Gastroesophageal sphincter (tissue), 4 donors: Measurements from ENCODE around the gene PHLPP1. TPM values are rescaled to one million over a fixed set of nuclear protein-coding genes. Genes with fewer than 3 reads are reported as not detected.

Experiments used
- ATAC-seq: fragments of 150-250 bp; one replicate; pipeline ENCODE4 v1.9.1; 2016; ENCODE audit warnings: mild to moderate bottlenecking, moderate library complexity
- H3K27ac ChIP-seq, 4 donors: fragments of 200-600 bp; sonication (generic) in 3 of 4; 1 replicate in 3 of 4; 2 replicates in 1 of 4; pipeline ENCODE4 v1.5.1; 2016 to 2019
- H3K27me3 ChIP-seq: fragments of 200-600 bp; sonication (generic); one replicate; pipeline ENCODE4 v1.5.1; 2019
- H3K36me3 ChIP-seq, 2 donors: fragments of 200-600 bp; sonication (generic); one replicate each; pipeline ENCODE4 v1.5.1; 2019; ENCODE audit warnings: control low read depth in 1 of 2
- H3K4me1 ChIP-seq, 3 donors: fragments of 200-600 bp; sonication (generic); 1 replicate in 2 of 3; 2 replicates in 1 of 3; pipeline ENCODE4 v1.5.1; 2016 to 2019; ENCODE audit warnings: control low read depth in 2 of 3
- H3K4me3 ChIP-seq, 2 donors: fragments of 200-600 bp; sonication (generic); one replicate each; pipeline ENCODE4 v1.5.1; 2019; ENCODE audit warnings: mild to moderate bottlenecking in 1 of 2, moderate library complexity in 1 of 2
- H3K9me3 ChIP-seq, 3 donors: fragments of 200-600 bp; sonication (generic); one replicate each; pipeline ENCODE4 v1.5.1; 2017 to 2019; ENCODE audit warnings: control low read depth in 2 of 3
- EP300 ChIP-seq: sonication (generic); formaldehyde crosslinking; IDR thresholded peaks from one replicate; pipeline ENCODE4 v1.6.1; 2017; ENCODE audit warnings: antibody characterized with exemption, mild to moderate bottlenecking
- POLR2A ChIP-seq, 2 donors: fragments of 450-650 bp; IDR thresholded peaks; one replicate each; pipeline ENCODE4 v1.6.1; 2017; ENCODE audit warnings: antibody characterized with exemption in 2 of 2, mild to moderate bottlenecking in 2 of 2, moderate library complexity in 1 of 2
- POLR2AphosphoS5 ChIP-seq: sonication (generic); formaldehyde crosslinking; IDR thresholded peaks from one replicate; pipeline ENCODE4 v1.6.1; 2017; ENCODE audit warnings: antibody characterized with exemption
- WGBS, 2 donors: methylation state at CpG; one replicate each; pipeline ENCODE4 v1.1.5; 2018; ENCODE audit warnings: low coverage in 1 of 2; 5-methylcytosine and 5-hydroxymethylcytosine counted together
- total RNA-seq, 4 donors: library from RNA; depleted of rRNA; stranded (reverse); fragments of >200 nt; gene quantifications; one replicate each; pipeline ENCODE4 v1.1.0, GENCODE V29; 2016
- TF ChIP-seq, protein P1 (sequence below), 4 experiments: fragments of 200-600 bp in 2 of 4; fragments of 450-650 bp in 2 of 4; sonication (generic) in 1 of 4; IDR thresholded peaks; one replicate each; pipeline ENCODE4 v1.5.1; 2017 to 2019; ENCODE audit warnings: antibody characterized with exemption in 4 of 4, mild to moderate bottlenecking in 2 of 4, moderate library complexity in 2 of 4

Gene PHLPP1
- total RNA-seq, 4 donors from 2014 or later: 10.8 to 19.1 (median 16.3) TPM

DNA sequence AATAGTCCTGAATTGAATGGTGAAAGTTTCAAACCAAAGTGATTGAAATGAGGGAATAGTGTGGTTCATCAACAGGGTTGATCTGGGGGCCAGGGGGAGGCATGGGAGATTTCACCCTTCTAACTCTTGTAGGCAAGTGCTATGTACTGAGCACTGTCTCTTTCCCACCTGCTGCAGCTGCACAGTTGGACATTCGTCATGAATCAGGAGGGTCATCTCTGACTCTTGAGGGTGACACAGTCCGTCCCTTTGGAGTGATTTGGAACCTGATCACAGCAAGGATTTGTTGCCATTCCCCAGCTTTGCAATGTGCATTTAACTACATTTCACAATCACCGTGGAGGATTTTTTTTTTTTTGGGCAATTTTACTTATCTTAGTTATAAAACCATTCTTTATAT lies 224.6 kb downstream of the PHLPP1 start:
- ATAC-seq: no peak
- WGBS, 2 donors: 31% methylated on average over 3 of the region's 3 CpGs; no CpG with 5 or more reads in 1 of the 2 donors
- Histone ChIP-seq H3K36me3 (peaks cover 0 to 16% of the 10 kb centered on the region in 2 donors), H3K4me3 (no peak overlapping the region), H3K27ac (peak overlapping the region; percentile 63 to 79 (median 76)), H3K4me1 (peaks cover 9 to 63% (median 11%) of the 10 kb centered on the region in 3 donors), H3K9me3 (no peaks in the 10 kb centered on the region), H3K27me3 (no peaks in the 10 kb centered on the region)
- TF ChIP-seq EP300 (no peak), POLR2AphosphoS5 (no peak), POLR2A (IDR thresholded peaks at IDR 0.05) (no peak)
- TF ChIP-seq, protein P1, sequence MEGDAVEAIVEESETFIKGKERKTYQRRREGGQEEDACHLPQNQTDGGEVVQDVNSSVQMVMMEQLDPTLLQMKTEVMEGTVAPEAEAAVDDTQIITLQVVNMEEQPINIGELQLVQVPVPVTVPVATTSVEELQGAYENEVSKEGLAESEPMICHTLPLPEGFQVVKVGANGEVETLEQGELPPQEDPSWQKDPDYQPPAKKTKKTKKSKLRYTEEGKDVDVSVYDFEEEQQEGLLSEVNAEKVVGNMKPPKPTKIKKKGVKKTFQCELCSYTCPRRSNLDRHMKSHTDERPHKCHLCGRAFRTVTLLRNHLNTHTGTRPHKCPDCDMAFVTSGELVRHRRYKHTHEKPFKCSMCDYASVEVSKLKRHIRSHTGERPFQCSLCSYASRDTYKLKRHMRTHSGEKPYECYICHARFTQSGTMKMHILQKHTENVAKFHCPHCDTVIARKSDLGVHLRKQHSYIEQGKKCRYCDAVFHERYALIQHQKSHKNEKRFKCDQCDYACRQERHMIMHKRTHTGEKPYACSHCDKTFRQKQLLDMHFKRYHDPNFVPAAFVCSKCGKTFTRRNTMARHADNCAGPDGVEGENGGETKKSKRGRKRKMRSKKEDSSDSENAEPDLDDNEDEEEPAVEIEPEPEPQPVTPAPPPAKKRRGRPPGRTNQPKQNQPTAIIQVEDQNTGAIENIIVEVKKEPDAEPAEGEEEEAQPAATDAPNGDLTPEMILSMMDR (IDR thresholded peaks at IDR 0.05): no peak

DNA sequence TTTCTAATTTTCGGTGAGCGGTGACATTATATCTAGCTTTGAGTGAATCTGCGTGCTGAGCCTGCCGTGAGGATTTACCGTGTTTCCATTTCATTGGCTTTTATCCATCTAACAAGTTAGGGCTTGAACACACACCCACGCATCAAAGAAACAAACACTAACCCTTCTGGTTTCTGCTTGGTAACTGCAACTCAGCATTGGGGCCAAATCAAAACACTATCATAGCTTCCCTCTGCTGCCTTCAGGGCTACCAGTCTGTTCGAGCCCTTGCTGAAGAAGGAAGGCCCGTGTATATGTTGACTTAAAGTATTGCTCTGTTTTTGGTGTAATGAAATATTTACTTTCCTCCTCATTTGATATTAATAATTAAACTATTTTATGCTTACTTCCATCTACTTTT lies 227.2 kb downstream of the PHLPP1 start:
- no peaks in the 10 kb centered on the region for H3K27me3 ChIP-seq
- H3K4me1 ChIP-seq: peaks cover 4 to 45% (median 9%) of the 10 kb centered on the region in 3 donors
- H3K36me3 ChIP-seq: peaks cover 0 to 40% of the 10 kb centered on the region in 2 donors
- H3K27ac ChIP-seq: no peak overlapping the region
- 79 to 93% methylated on average over 8 of the region's 8 CpGs for WGBS, 2 donors
- no peak for ATAC-seq
- H3K4me3 ChIP-seq: no peak overlapping the region
- TF ChIP-seq, protein P1 (IDR thresholded peaks at IDR 0.05): no peak
- no peak for TF ChIP-seq POLR2A (IDR thresholded peaks at IDR 0.05)
- no peak for TF ChIP-seq POLR2AphosphoS5
- TF ChIP-seq EP300: no peak
- H3K9me3 ChIP-seq: no peaks in the 10 kb centered on the region

DNA sequence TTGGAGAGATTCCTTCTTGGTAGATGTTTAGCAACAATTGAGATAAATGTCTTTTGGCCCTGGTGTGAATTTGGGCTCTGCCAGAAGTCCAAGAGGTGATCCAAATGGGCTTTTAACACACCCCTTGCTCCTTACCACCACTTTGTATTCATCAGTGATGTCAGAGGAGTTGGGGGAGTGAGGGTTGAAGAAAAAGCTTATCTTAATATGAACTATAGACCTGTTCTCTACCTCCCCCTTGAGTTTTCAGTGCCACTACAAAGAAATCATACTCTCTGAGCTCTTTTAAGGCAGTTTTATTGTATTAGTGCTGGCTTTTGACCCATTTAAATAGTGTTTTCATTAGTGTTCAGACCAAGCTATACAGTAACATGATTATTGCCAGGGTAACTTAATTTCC lies 229.1 kb downstream of the PHLPP1 start:
- no peak overlapping the region for H3K27ac ChIP-seq
- ATAC-seq: no peak
- no peaks in the 10 kb centered on the region for H3K27me3 ChIP-seq
- H3K4me3 ChIP-seq: no peak overlapping the region
- no peaks in the 10 kb centered on the region for H3K9me3 ChIP-seq
- peaks cover 0 to 26% (median 3%) of the 10 kb centered on the region in 3 donors for H3K4me1 ChIP-seq
- peaks cover 0 to 40% of the 10 kb centered on the region in 2 donors for H3K36me3 ChIP-seq
- TF ChIP-seq, protein P1 (IDR thresholded peaks at IDR 0.05): peak in 1 of 4 experiments; percentile 27
- TF ChIP-seq EP300 (no peak), POLR2AphosphoS5 (peak; percentile 22)

DNA sequence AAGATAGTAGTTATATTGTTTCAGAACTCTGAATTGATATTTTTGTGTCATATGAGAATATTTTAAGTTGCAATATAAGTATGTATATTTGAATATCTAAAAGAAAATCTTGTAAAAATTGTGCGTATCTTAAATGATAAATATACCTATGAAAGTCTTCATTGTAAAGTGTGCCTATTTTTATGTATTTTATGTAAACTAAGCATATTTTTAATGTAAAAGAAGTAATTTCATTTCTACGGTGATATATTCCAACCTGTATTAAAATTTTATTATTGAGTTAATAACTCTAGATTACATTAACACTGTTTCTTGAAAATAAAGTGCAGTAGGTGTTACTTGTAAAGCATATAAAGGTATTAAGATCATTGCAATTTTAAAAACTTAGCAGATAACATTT lies 233.4 kb downstream of the PHLPP1 start:
- no peak for ATAC-seq

DNA sequence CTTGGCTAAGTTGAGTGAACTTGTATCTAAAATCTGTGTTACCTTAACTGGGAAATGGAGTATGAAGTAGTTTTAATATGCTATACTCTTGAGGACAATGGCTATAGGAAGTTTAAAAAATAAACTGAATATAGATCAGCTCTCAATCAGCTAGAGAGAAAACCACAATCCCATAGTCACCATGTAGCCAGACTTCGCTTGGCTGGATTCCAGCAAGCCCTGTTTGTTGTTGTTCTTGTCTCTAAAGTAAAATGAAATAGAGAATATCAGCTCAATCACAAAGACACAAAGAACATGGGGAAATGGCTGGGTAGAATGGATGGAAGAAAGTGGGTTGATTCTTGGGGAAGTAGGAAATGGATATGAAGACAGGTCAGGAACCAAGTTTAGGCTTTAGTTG lies 234.9 kb downstream of the PHLPP1 start:
- 86 to 92% methylated on average over 1 of the region's 1 CpG for WGBS, 2 donors
- Histone ChIP-seq H3K4me1 (peaks cover 0 to 7% (median 0%) of the 10 kb centered on the region in 3 donors), H3K36me3 (peaks cover 0 to 21% of the 10 kb centered on the region in 2 donors), H3K9me3 (no peaks in the 10 kb centered on the region), H3K4me3 (no peak overlapping the region), H3K27me3 (no peaks in the 10 kb centered on the region), H3K27ac (no peak overlapping the region)
- TF ChIP-seq POLR2AphosphoS5: no peak
- TF ChIP-seq, protein P1 (IDR thresholded peaks at IDR 0.05): no peak
- TF ChIP-seq POLR2A (IDR thresholded peaks at IDR 0.05): no peak
- TF ChIP-seq EP300: no peak
- ATAC-seq: no peak

More for the DNA sequence above, 233.4 kb downstream of the PHLPP1 start:
- Histone ChIP-seq H3K9me3 (no peaks in the 10 kb centered on the region), H3K27me3 (no peaks in the 10 kb centered on the region), H3K4me3 (no peak overlapping the region), H3K4me1 (peaks cover 0 to 16% (median 0%) of the 10 kb centered on the region in 3 donors), H3K27ac (no peak overlapping the region), H3K36me3 (peaks cover 0 to 25% of the 10 kb centered on the region in 2 donors)
- TF ChIP-seq POLR2A (IDR thresholded peaks at IDR 0.05) (no peak), EP300 (no peak), POLR2AphosphoS5 (no peak)
- TF ChIP-seq, protein P1 (IDR thresholded peaks at IDR 0.05): no peak
- 92 to 98% methylated on average over 2 of the region's 2 CpGs for WGBS, 2 donors
